HL-60 (cell line): ENCODE results near the gene ABCC2.

Experiments
- GABPA ChIP-seq: IDR thresholded peaks from 2 replicates; pipeline ENCODE4 v1.6.1; 2012; ENCODE audit warnings: low read depth
- POLR2AphosphoS5 ChIP-seq: IDR thresholded peaks from 2 replicates; pipeline ENCODE4 v1.6.1; 2012; ENCODE audit warnings: low read depth
- SPI1 ChIP-seq: IDR thresholded peaks from 2 replicates; pipeline ENCODE4 v1.6.1; 2012; ENCODE audit warnings: low read depth, mild to moderate bottlenecking, borderline replicate concordance
- TF ChIP-seq, protein P1 (sequence below): IDR thresholded peaks from one replicate; pipeline ENCODE4 v1.5.1; 2011; ENCODE audit warnings: low read length, control low read depth, inconsistent platforms; ENCODE audit not compliant: insufficient read depth
- TF ChIP-seq, protein P2 (sequence below): IDR thresholded peaks from 2 replicates; pipeline ENCODE4 v1.6.1; 2012; ENCODE audit warnings: low read depth; ENCODE audit not compliant: insufficient replicate concordance

DNA sequence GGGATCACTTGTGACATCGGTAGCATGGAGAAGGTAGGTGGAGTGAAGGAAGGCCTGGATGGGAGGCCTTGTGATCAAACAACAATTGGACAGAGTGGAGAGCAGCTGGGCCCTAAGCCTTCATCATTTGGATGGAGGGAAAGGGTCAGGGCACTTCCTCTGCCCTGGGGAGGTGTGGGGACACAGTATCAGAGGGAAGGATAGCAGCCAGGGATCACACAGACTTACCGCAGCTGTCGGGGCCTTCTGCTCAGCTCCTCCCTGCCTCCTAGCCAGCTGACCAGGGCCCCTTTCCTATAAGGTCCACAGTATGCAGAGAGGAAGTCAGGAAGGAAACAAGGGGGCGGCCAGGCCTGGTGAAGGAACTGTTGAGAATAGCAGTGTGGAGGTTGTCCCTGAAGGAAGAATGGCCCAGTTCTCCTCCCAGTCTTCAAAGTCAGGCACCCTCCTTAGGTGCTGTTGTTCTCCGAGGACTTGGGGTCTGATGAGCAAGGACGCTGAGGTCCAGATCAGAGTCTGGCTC, 62.1 kb downstream of the ABCC2 start:
- TF ChIP-seq, protein P1, sequence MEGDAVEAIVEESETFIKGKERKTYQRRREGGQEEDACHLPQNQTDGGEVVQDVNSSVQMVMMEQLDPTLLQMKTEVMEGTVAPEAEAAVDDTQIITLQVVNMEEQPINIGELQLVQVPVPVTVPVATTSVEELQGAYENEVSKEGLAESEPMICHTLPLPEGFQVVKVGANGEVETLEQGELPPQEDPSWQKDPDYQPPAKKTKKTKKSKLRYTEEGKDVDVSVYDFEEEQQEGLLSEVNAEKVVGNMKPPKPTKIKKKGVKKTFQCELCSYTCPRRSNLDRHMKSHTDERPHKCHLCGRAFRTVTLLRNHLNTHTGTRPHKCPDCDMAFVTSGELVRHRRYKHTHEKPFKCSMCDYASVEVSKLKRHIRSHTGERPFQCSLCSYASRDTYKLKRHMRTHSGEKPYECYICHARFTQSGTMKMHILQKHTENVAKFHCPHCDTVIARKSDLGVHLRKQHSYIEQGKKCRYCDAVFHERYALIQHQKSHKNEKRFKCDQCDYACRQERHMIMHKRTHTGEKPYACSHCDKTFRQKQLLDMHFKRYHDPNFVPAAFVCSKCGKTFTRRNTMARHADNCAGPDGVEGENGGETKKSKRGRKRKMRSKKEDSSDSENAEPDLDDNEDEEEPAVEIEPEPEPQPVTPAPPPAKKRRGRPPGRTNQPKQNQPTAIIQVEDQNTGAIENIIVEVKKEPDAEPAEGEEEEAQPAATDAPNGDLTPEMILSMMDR, result no peak
- TF ChIP-seq, protein P2, sequence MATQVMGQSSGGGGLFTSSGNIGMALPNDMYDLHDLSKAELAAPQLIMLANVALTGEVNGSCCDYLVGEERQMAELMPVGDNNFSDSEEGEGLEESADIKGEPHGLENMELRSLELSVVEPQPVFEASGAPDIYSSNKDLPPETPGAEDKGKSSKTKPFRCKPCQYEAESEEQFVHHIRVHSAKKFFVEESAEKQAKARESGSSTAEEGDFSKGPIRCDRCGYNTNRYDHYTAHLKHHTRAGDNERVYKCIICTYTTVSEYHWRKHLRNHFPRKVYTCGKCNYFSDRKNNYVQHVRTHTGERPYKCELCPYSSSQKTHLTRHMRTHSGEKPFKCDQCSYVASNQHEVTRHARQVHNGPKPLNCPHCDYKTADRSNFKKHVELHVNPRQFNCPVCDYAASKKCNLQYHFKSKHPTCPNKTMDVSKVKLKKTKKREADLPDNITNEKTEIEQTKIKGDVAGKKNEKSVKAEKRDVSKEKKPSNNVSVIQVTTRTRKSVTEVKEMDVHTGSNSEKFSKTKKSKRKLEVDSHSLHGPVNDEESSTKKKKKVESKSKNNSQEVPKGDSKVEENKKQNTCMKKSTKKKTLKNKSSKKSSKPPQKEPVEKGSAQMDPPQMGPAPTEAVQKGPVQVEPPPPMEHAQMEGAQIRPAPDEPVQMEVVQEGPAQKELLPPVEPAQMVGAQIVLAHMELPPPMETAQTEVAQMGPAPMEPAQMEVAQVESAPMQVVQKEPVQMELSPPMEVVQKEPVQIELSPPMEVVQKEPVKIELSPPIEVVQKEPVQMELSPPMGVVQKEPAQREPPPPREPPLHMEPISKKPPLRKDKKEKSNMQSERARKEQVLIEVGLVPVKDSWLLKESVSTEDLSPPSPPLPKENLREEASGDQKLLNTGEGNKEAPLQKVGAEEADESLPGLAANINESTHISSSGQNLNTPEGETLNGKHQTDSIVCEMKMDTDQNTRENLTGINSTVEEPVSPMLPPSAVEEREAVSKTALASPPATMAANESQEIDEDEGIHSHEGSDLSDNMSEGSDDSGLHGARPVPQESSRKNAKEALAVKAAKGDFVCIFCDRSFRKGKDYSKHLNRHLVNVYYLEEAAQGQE, result no peak
- no peak for TF ChIP-seq POLR2AphosphoS5
- peak; percentile 23; the same call in 1 of the 2 replicates for TF ChIP-seq SPI1
- TF ChIP-seq GABPA, result no peak
